GM18951 (cell line): ENCODE data around the gene CD3D.

Experiments
- POLR2A ChIP-seq: IDR thresholded peaks from 4 replicates; pipeline ENCODE4 v1.6.1; 2011; ENCODE audit warnings: mild to moderate bottlenecking; ENCODE audit not compliant: insufficient read length, insufficient read depth; ENCODE audit errors: extremely low read depth
- in situ Hi-C: fragments of 300-500 bp; cut with MboI; formaldehyde crosslinking; loops from one replicate; pipeline ENCODE4 v1.12.0; 2022; ENCODE audit warnings: low sequenced_read_pairs, mixed read lengths, inconsistent platforms; ENCODE audit not compliant: unreplicated experiment

CD3D gene

GRCh38 chr11:118342503-118343161 lies at the start of gene CD3D:
Gene CD3D, minus strand, starts transcription at chr11:118342705. Its CDS starts 98 bp downstream, at chr11:118342607.
- TF ChIP-seq POLR2A: no peak
- in situ Hi-C loops: no loop called here

GRCh38 chr11:118383657-118384056 lies 41.2 kb upstream of the CD3D start:
- no peak for TF ChIP-seq POLR2A
- in situ Hi-C loops: no loop called here

GRCh38 chr11:118382954-118383353 lies 40.4 kb upstream of the CD3D start:
- TF ChIP-seq POLR2A: no peak
- in situ Hi-C loops: no loop called here

- in situ Hi-C loops: no loop called here
- TF ChIP-seq POLR2A: no peak
These were observed 38.1 kb upstream of the CD3D start for GRCh38 chr11:118380571-118380970.

GRCh38 chr11:118379497-118379896 lies 37.0 kb upstream of the CD3D start:
- no peak for TF ChIP-seq POLR2A
- in situ Hi-C loops: no loop called here

GRCh38 chr11:118375978-118376377 lies 33.5 kb upstream of the CD3D start:
- TF ChIP-seq POLR2A: no peak
- in situ Hi-C loops: no loop called here

- no peak for TF ChIP-seq POLR2A
These were observed 32.2 kb upstream of the CD3D start for GRCh38 chr11:118374729-118375128.

GRCh38 chr11:118373871-118374270 lies 31.4 kb upstream of the CD3D start:
- no peak for TF ChIP-seq POLR2A
- in situ Hi-C loops: no loop called here

More at GRCh38 chr11:118374729-118375128, 32.2 kb upstream of the CD3D start:
- in situ Hi-C loops: no loop called here

GRCh38 chr11:118373263-118373662 lies 30.8 kb upstream of the CD3D start:
- in situ Hi-C loops: no loop called here
- no peak for TF ChIP-seq POLR2A

GRCh38 chr11:118370774-118371173 lies 28.3 kb upstream of the CD3D start:
- in situ Hi-C loops: no loop called here
- no peak for TF ChIP-seq POLR2A

GRCh38 chr11:118366287-118366686 lies 23.8 kb upstream of the CD3D start:
- no peak for TF ChIP-seq POLR2A
- in situ Hi-C loops: no loop called here

GRCh38 chr11:118364956-118365615 lies 22.6 kb upstream of the CD3D start:
- in situ Hi-C loops: no loop called here
- no peak for TF ChIP-seq POLR2A

GRCh38 chr11:118359295-118359958 lies 16.9 kb upstream of the CD3D start, which contains the start of gene UBE4A:
Gene UBE4A, plus strand, starts transcription at chr11:118359600. Its CDS starts 5,481 bp downstream, at chr11:118365081.
- in situ Hi-C loops: loop anchor here (10.0 kb wide), 1 partner anchor 155 kb away; no protein-coding TSS in a partner anchor
- TF ChIP-seq POLR2A: peak; percentile 97
